OCI-LY1 (cell line): ENCODE data around the gene RALGPS1.

ENCODE experiments used
- EZH2 ChIP-seq: fragments of 200-600 bp; sonication (generic), shearing (Covaris generic); IDR thresholded peaks from 2 replicates; pipeline ENCODE4 v1.8.0; 2017; ENCODE audit warnings: borderline replicate concordance, mixed run types, mild to moderate bottlenecking, antibody characterized with exemption, low read length, moderate library complexity, mixed read lengths
- TF ChIP-seq, protein P1 (sequence below): fragments of 200-600 bp; sonication (generic), shearing (Covaris generic); IDR thresholded peaks from 2 replicates; pipeline ENCODE4 v1.5.1; 2017; ENCODE audit warnings: mild to moderate bottlenecking, antibody characterized with exemption, low read length, moderate library complexity, mixed read lengths

DNA sequence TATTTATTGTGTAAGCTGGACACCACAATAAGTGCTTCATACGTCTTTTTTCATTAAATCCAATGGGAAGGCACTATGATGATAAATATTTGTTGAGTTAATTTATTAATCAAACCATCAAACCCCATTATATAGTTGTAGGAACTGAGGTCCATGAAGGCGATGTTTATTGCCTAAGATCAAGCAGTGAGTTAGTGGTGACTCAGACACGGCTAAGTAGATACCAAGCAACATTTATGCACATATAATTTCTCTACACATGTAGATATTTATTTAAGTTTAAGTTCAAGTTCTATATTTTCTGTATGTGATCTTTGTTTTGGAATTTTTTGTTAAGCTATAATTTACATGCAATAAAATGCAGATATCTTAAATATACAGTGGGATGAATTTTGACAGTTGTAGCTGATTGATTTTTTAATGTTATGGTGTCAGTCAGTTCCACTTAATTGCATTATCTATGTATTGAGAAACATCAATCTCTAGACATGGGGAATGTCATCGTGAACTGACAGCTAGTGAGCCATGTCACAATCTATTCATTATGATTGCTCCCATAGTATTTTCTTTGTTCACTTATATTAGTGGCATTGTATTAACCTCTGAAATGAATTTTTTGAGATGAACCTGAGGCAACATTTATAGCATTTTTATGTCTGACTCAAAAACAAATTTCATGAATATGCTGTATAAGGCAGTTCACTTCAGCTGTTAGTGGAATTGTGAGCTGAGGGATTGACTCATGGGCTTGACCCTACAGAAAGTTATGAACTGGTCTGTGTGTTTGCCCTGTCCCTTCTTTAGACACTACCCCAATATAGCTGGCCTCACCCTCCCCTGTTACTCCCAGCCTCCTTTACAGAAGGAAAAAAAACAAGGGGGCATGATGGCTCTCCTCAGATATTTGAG, 338.1 kb downstream of the RALGPS1 start:
- TF ChIP-seq, protein P1, sequence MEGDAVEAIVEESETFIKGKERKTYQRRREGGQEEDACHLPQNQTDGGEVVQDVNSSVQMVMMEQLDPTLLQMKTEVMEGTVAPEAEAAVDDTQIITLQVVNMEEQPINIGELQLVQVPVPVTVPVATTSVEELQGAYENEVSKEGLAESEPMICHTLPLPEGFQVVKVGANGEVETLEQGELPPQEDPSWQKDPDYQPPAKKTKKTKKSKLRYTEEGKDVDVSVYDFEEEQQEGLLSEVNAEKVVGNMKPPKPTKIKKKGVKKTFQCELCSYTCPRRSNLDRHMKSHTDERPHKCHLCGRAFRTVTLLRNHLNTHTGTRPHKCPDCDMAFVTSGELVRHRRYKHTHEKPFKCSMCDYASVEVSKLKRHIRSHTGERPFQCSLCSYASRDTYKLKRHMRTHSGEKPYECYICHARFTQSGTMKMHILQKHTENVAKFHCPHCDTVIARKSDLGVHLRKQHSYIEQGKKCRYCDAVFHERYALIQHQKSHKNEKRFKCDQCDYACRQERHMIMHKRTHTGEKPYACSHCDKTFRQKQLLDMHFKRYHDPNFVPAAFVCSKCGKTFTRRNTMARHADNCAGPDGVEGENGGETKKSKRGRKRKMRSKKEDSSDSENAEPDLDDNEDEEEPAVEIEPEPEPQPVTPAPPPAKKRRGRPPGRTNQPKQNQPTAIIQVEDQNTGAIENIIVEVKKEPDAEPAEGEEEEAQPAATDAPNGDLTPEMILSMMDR = no peak
- TF ChIP-seq EZH2 = no peak
